ENCODE data around the gene DKC1. TPM values are rescaled to one million over a fixed set of nuclear protein-coding genes. Genes with fewer than 3 reads are reported as not detected.

The DKC1 gene
- total and polyA plus RNA-seq, 2 of the 13 experiments (the other 11 are each of a cell fraction or from before 2014, with no cell fraction given), result 61.6 to 102 TPM

- TF ChIP-seq ZNF564 (CRISPR knock-in tag; IDR thresholded peaks at IDR 0.05), result peak; percentile 60; the same call in 1 of the 2 replicates
- no peak for TF ChIP-seq ZFX (CRISPR knock-in tag; IDR thresholded peaks at IDR 0.05; ENCODE audit: low read depth)
- no peak for ATAC-seq
- WGBS (ENCODE audit: low lambda C conversion rate), result 0% methylated on average over 1 of the region's 3 CpGs
- Histone ChIP-seq H3K79me2 (ENCODE audit: insufficient read depth, low read length) (no peaks in the 10 kb centered on the region), H3K36me3 (replicated peaks in 1 of 2; ENCODE audit: control insufficient read depth in 1 of 2, insufficient read depth in 2 of 2, low read length in 2 of 2) (no peaks in the 10 kb centered on the region), H3K4me1 (ENCODE audit: insufficient read depth, low read length) (no peaks in the 10 kb centered on the region), H3K4me2 (ENCODE audit: low read depth, low read length) (no peak overlapping the region), H3K27ac (ENCODE audit: extremely low read length, insufficient read depth, low read length) (no peak overlapping the region), H3K27me3 (ENCODE audit: control insufficient read depth in 1 of 2, insufficient read depth in 2 of 2, low read length in 2 of 2) (no peaks in the 10 kb centered on the region), H3K9ac (ENCODE audit: insufficient read depth, low read depth, low read length) (no peak overlapping the region), H4K20me1 (ENCODE audit: insufficient read depth, low read length) (no peaks in the 10 kb centered on the region), H2AFZ (ENCODE audit: low read length) (no peak overlapping the region), H3K4me3 (replicated peaks in 1 of 3; ENCODE audit: insufficient read depth in 1 of 3, low read depth in 2 of 3, low read length in 3 of 3) (no peak overlapping the region), H3K9me3 (ENCODE audit: low read length) (no peaks in the 10 kb centered on the region)
- DNase-seq (ENCODE audit: low spot score), result no peak
- no peak for FAIRE-seq
- POLR2A ChIA-PET, result no interaction called here
- CTCF ChIA-PET (ENCODE audit: low intra/inter-chr PET ratio, low total read pairs), result no interaction called here
- in situ Hi-C loops (cut with HindIII; ENCODE audit: extremely low pct_ligation_motif_present, low pct_unique_long_range_greater_than_20kb) (no loop called here), intact Hi-C loops (cut with micrococcal nuclease; ENCODE audit: unreplicated experiment) (no loop called here)
- no TSS peak for BruUV-seq (replicated peaks)
Observed at GRCh38 chrX:154721155-154721554, 41.5 kb upstream of the DKC1 start.

- no peaks in the 10 kb centered on the region for H3K9me3 ChIP-seq (ENCODE audit: low read length)
- H3K4me1 ChIP-seq (ENCODE audit: insufficient read depth, low read length), result no peaks in the 10 kb centered on the region
- peak; percentile 4 to 54; a peak in 2 of 4 replicates for TF ChIP-seq MAFK (conservative IDR thresholded peaks at IDR 0.05 in 1 of 2, IDR thresholded peaks at IDR 0.05 in 1 of 2; ENCODE audit: low read length in 2 of 2)
- no peak for TF ChIP-seq RCOR2 (CRISPR knock-in tag; IDR thresholded peaks at IDR 0.05)
- TF ChIP-seq AKNA (CRISPR knock-in tag; IDR thresholded peaks at IDR 0.05; ENCODE audit: borderline replicate concordance), result no peak
- TF ChIP-seq PAWR (CRISPR knock-in tag; IDR thresholded peaks at IDR 0.05; ENCODE audit: borderline replicate concordance), result no peak
- no peak for TF ChIP-seq ZNF569 (CRISPR knock-in tag; IDR thresholded peaks at IDR 0.05; ENCODE audit: borderline replicate concordance)
- TF ChIP-seq ZFYVE20 (CRISPR knock-in tag; IDR thresholded peaks at IDR 0.05; ENCODE audit: borderline replicate concordance, low read depth), result no peak
- no peak for TF ChIP-seq GATA4 (IDR thresholded peaks at IDR 0.05; ENCODE audit: borderline replicate concordance, low read depth)
- DNase-seq (ENCODE audit: low spot score) (no peak), FAIRE-seq (peak; percentile 15), ATAC-seq (no peak)
- H3K9ac ChIP-seq (ENCODE audit: insufficient read depth, low read depth, low read length), result no peak overlapping the region
- WGBS (ENCODE audit: low lambda C conversion rate), result 50% methylated on average over 2 of the region's 2 CpGs
- H3K36me3 ChIP-seq (replicated peaks in 1 of 2; ENCODE audit: control insufficient read depth in 1 of 2, insufficient read depth in 2 of 2, low read length in 2 of 2), result no peaks in the 10 kb centered on the region
- CTCF ChIA-PET (ENCODE audit: low intra/inter-chr PET ratio, low total read pairs), result no interaction called here
- POLR2A ChIA-PET, result no interaction called here
- no peak overlapping the region for H3K27ac ChIP-seq (ENCODE audit: extremely low read length, insufficient read depth, low read length)
- H3K4me2 ChIP-seq (ENCODE audit: low read depth, low read length), result no peak overlapping the region
- no peak overlapping the region for H2AFZ ChIP-seq (ENCODE audit: low read length)
- BruUV-seq (replicated peaks), result no TSS peak
- in situ Hi-C loops (cut with HindIII; ENCODE audit: extremely low pct_ligation_motif_present, low pct_unique_long_range_greater_than_20kb) (no loop called here), intact Hi-C loops (cut with micrococcal nuclease; ENCODE audit: unreplicated experiment) (no loop called here)
- no peak overlapping the region for H3K4me3 ChIP-seq (replicated peaks in 1 of 3; ENCODE audit: insufficient read depth in 1 of 3, low read depth in 2 of 3, low read length in 3 of 3)
- no peaks in the 10 kb centered on the region for H3K79me2 ChIP-seq (ENCODE audit: insufficient read depth, low read length)
- no peaks in the 10 kb centered on the region for H3K27me3 ChIP-seq (ENCODE audit: control insufficient read depth in 1 of 2, insufficient read depth in 2 of 2, low read length in 2 of 2)
- no peaks in the 10 kb centered on the region for H4K20me1 ChIP-seq (ENCODE audit: insufficient read depth, low read length)
Observed at GRCh38 chrX:154724993-154725756, 37.5 kb upstream of the DKC1 start.

All from HepG2 (cell line).